Fibroblast of skin of left biceps (primary cell): Measurements from ENCODE around the gene TCHH.
"Not testable (repeated sequence)": the region's sequence is repeated elsewhere in the genome, so short reads cannot be mapped to it uniquely, and the experiment has no call there.

Experiments used
- DNase-seq, 2 experiments: peaks; one replicate each; pipeline ENCODE4 v3.0.0-alpha.2; 2013; ENCODE audit warnings: low read depth in 2 of 2

Gene TCHH

DNA sequence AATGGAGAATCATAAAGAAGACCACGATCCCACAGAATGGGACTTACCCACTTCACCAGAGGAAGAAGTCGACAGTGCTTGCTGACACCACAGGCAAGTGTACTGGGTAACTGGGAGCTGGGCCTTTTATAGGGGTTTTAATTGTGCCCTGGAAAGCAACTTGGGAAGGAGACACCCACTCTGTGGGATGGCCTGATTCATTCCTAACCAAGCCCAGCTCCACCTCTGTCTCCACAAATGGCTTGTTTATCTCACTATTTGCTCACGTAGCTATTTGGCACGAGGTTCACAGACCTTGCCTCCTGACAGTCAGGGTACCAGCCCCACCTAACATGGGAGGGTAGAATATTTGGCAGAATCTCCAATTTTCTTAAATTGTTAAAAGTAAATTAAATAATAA is at the start of gene TCHH:
Gene TCHH (minus strand): TSS at position 101 of the 400 bp plus-strand sequence. CDS start 1,364 bp downstream, outside the sequence.
- DNase-seq, result no peak

GRCh38 chr1:152164517-152165136 is 49.4 kb upstream of the TCHH start:
- DNase-seq, result no peak

- DNase-seq, result peak in 1 of 2 experiments; percentile 18
Measured at GRCh38 chr1:152162792-152163463, 47.7 kb upstream of the TCHH start.

DNA sequence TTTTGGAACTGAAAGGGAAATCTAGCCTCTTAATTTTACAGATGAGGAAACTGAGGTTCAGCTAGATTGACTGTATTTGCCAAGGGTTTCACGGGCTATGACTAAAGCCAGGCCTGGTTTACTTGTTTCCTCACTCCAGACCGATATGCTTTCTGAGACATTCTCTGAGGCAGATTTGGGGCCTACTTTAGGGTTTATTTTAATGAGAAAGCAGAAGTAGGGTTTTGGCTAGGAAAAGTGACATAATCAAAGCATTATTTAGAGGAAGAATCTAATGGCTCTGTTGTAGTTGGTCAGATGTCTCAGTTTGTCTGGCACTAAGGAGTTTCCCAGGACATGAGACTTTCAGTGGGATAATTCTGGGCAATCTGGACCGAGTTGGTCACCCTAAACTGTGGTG is 45.3 kb upstream of the TCHH start:
- DNase-seq, result no peak

- no peak for DNase-seq
Measured at GRCh38 chr1:152159144-152159543, 43.9 kb upstream of the TCHH start, which contains the start of gene RPTN. Gene RPTN (minus strand): TSS chr1:152159228. CDS start chr1:152157889, 1,339 bp downstream.

GRCh38 chr1:152153996-152154395 is 38.8 kb upstream of the TCHH start:
- no peak for DNase-seq

DNA sequence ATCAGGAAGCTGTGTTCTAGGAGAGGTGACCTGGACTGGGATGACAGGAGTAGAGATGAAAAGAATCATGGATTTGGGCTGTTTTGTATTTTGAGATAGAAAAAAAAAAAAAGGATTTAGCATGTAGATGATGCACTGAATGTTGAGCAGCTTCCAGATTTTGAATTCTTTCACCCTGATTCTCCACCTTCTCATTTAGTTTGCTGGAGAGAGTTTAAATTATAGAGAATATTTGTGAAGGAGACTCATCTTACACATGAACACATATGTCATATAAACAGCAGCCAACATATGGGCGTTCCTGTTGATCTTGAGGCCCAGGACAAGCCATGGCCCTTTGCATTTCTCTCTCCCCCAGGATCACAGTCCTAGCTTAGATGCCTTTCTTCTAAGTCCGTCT is 36.4 kb upstream of the TCHH start:
- no peak for DNase-seq

DNA sequence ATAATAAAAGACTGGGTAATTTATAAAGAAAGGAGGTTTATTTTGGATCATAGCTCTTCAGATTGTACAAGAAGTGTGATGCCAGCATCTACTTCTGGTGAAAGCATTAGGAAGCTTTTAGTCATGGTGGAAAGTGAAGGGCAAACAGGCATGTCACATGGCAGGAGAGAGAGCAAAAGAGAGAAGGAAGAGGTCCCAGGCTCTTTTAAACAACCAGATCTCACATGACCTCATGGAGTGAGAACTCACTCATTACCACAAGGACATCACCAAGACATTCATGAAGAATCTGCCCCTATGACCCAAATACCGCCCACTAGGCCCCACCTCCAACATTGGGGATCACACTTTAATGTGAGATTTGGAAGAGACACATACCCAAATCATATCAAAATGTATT is 33.7 kb upstream of the TCHH start:
- DNase-seq, result no peak

DNA sequence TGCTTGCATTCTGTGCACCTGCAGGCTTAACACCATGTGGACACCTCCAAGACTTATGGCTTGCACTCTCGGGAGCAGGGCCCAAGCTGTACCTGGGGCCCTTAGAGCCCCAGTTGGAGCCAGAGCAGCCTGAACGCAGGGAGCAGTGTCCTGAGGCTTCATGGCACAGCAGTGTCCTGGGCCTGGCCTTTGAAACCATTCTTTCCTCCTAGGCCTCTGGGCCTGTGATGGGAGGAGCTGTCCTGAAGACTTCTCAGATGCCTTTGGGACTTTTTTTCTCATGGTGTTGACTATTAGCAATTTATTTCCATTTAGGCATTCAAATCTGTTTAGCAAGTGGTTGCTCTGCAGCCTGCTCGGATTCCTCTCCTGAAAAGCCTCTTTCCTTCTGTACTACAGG is 32.8 kb upstream of the TCHH start:
- no peak for DNase-seq

DNA sequence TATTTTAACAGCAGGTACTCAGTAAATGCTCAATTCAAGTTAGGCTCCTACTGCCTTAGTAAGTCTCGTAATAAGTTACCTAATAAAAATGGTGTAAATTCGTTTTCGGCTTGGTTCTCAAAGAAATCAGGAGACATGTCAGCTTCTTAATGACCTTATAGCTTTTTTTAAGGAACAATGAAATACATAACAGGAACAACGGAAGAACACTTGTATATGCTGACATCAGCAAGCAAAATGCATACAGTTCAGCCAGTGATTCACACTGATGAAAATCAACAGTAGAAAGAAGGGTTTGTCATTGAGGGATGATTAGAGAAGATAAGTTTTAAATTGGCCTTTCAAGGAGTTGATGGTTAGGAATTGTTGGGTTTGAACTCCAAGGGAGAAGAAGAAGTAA is 30.5 kb upstream of the TCHH start:
- no peak for DNase-seq

GRCh38 chr1:152144674-152145183 is 29.5 kb upstream of the TCHH start:
- not testable (repeated sequence) for DNase-seq

GRCh38 chr1:152143150-152143887 is 28.1 kb upstream of the TCHH start:
- DNase-seq, result no peak

- peak; percentile 12 to 15 for DNase-seq
Measured at GRCh38 chr1:152141971-152142584, 26.8 kb upstream of the TCHH start.

DNA sequence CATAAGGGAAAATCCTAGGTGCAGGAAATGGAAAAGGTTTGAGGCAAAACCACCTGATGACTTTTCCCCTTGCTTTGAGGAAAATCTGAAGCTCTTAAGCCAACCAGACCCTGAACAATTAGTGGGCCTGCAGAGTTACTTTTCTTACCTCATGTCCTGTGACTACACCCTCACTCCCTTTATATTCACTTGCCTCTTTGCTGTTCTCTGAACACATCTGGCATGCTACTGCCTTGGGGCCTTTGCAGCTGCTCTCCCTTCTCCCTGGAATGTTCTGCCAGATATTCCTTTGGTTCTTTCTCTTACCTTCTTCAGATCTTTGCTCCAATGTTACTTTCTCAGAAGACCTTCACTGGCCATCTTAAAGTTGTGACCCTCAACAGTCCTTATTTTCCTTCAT is 22.0 kb upstream of the TCHH start:
- no peak for DNase-seq

- no peak for DNase-seq
Measured at GRCh38 chr1:152130186-152130585, 14.9 kb upstream of the TCHH start.

GRCh38 chr1:152127673-152128072 is 12.4 kb upstream of the TCHH start:
- no peak for DNase-seq

DNA sequence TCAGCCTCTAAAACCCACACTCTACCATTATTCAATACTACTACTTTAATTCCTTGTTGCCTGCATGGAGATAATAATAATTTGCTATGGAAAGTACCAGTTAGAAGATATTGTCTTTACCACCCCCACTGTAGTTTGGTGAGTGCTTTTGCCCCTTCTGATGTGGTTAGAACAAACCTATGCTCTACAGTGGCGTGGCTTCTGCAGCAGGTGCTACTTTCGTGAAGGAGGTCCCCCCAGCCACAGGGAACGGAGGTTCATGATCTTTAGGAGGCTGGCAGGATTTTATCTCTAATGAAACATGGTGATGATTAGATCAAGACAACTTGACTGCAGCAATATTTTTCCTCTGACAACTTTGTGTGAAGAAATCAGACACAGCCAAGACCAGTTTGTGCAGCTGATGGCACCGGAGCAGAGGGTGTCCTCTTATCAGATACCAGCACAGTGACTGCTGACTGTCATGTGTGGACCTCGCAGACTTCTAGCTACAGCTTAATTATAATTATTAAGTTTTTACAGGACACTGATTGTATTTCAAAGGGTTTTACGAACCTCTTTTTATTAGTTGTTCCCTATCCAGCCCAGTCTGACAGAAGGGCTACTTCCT is 10.7 kb upstream of the TCHH start:
- no peak for DNase-seq

DNA sequence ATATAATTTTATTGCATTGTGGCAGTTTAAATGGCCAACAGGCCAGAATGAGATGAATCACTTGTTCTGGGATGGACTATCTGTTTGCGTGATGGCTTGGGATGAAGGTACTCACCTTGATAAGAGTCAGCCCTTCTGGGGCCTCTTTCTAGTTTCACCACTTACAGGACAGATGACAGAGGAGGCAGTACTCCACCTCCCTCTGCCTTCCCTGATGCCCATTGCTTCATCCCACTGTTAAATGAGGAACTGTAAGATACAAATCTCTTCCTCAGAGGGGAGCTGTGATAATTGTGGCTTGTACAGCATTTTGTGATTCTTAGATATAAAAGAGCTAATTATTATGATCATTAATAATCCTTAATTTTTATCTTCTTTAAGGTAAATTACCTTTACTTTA is 3.7 kb upstream of the TCHH start:
- no peak for DNase-seq

- DNase-seq, result no peak
Measured at GRCh38 chr1:152112885-152113432, 2.3 kb downstream of the TCHH start.

- no peak for DNase-seq
Measured at GRCh38 chr1:152112101-152112884, 3.0 kb downstream of the TCHH start.
